HG03571 (cell line): ENCODE data around the gene C19orf12.
"Not testable (repeated sequence)": the region's sequence is repeated elsewhere in the genome, so short reads cannot be mapped to it uniquely, and the experiment has no call there.

ENCODE experiments used
- ATAC-seq: cut with Tn5 transposase; IDR thresholded peaks from one replicate; pipeline ENCODE4 v1.9.1; 2021; ENCODE audit not compliant: unreplicated experiment

Gene C19orf12

DNA sequence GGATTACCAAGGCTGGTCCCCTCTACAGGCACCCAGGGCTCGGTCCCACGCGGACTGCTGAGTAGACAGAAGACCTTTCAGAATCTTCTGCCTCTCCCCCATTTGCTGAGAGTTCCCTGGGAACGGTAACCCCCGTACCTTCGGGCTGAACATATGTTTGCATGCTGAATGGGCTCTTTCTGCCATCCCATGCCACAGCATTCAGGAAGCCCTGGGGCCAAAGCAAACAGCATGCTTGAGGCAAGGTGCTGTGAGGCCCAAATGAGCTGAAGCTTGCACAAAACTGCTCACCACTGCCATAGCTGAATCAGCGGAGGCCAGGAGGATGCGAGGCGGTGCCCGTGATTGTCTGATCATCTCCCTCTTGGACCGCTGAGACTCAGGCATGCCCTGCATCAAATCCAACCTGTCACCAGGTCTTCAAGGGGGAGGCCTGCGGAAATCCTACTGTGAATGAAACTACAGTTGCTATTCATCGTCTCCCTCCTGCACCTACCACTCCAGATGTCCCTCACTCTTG is 16.3 kb upstream of the C19orf12 start:
- ATAC-seq: no peak

DNA sequence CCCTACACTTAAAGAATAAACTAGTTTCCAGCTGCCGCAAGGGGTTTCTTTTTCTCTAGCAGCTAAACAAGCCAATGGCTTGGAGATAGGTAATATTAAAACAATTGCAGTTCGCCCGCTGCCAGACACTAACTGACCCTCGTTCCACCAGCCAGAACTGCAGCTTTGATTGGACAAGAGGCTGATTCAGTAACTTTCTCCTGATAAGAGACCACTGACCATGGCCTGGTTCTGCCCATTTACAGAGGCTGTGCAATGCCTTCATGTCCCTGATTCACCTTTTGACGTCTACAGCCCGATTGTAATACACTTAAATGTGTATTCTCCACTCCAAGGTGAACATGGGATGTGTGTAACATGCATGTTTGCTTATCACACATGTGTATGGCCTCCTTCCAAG is 12.8 kb upstream of the C19orf12 start:
- ATAC-seq: no peak

DNA sequence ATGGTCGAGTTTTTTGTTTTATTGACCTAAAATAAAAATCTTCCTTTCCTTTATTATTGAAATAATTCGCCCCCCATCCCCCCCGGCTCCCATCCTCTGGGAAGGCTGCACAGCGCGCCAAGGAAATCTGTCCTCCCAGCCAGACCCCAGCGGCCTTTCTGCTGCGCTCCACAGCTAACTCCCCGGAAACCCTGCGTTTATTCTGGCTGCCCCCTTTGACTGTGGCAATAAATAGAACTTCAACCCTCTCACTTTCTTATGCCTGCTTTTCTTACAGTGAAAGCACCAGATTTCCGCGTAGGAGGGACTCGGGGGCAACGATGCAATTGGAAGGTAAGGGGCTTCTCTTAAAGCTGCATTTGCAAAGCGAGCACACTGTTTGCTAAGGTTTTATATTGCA is 9.7 kb upstream of the C19orf12 start:
- ATAC-seq: no peak

DNA sequence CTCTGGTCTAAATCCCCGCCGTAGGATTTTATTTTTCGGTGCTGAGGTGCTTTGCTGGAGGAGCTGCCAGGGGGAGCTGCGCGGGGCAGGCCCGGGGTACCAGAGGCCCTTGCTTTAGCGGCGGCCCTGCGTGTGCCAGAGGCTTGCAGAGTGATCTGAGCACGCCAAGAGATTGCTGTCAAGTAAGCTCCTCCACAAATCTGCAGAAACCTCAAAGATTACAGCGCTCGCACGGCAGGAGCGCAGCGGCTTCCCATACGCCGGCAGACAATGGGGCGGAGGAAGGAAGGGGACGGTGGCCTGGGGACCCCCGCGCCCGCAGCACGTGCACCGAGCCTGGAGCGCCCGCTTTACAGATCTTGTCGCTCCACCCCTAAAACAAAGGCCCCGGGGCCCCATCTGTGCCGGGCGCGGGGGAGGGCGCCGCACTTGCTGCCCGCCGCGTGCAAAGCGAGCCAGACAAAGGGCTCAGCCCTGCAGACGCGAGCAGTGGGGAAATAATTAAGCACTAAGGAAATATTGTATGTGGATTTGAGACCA is 9.1 kb upstream of the C19orf12 start:
- ATAC-seq: no peak

DNA sequence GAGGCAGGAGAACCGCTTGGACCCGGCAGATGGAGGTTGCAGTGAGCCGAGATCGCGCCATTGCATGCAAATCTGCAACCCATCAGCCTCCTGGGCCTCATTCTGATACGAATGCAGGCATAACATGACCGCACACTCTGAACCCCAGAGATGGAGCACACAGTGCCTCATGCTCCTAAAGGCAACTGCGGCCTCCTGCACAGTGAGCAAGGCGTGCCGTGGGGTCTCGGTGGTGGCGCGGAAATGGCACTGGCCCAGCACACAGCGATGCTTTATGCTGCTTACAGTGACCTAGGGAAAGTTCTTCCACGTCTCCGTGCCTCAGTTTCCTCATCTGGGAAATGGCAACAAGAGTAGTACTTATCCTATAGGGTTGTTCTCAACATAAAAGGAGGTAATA is 2.0 kb upstream of the C19orf12 start:
- no peak for ATAC-seq

DNA sequence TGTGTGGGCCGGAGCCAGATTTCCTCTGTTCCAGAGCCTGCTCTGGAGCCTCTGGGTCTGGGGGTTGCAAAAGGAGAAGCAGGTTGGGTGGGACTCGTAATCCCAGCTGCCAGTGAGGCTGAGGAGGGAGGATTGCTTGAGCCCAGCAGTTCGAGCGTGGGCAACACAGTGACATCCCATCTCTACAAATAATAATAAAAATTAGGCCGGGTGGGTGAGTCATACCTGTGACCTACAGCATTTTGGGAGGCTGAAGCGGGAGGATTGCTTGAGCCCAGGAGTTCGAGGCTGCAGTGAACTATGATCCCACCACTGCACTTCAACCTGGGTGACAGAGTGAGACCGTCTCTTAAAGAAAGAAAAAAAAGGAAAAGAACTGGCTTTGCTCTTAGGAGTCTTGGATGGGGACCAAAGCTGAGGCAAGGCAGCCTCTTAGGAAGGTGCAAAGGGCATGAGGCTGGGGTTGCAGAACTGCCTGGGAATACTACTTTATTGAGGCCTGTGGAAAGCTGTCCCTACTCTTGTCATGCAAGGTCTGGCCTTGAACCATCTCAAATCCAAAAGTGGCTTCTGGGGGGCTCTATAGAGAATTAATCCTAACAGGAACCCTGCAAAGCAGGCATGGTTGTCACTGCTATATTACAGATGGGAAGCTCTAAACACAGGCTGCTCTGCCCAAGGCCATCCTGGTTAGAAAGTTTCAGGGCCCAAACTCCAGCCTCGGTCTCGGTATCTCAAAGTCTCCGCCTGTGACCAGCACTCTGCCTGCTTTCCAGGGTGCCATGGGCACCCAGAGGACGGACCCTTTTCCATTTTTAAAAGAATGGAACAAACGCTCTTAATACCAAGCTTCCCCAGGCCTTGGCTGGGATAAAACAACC is 880 bp upstream of the C19orf12 start:
- peak; percentile 5 for ATAC-seq

DNA sequence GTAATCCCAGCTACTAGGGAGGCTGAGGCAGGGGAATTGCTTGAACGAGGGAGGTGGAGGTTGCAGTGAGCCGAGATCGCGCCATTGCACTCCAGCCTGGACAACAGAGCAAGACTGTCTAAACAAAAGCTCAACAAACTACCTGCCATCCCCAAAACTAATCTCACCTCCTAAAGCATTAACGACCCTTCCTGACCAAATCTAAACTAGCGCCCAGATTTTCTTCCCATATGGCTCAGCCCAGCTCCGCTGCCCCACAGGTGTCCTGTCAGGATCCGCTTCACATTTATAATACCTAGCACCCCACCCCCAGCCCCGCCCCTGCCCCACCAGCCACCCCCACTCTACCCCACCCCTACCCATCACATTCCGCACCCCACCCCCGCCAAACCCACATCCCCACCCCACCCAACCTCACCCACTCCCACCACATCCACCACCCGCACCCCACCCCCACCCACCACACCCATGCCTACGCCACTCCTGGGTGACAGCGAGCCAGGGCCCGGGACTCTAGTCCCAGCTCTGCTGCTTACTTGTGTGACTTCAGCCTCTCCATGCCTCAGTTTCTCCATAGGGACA is 599 bp downstream of the C19orf12 start:
- peak; percentile 3 for ATAC-seq

DNA sequence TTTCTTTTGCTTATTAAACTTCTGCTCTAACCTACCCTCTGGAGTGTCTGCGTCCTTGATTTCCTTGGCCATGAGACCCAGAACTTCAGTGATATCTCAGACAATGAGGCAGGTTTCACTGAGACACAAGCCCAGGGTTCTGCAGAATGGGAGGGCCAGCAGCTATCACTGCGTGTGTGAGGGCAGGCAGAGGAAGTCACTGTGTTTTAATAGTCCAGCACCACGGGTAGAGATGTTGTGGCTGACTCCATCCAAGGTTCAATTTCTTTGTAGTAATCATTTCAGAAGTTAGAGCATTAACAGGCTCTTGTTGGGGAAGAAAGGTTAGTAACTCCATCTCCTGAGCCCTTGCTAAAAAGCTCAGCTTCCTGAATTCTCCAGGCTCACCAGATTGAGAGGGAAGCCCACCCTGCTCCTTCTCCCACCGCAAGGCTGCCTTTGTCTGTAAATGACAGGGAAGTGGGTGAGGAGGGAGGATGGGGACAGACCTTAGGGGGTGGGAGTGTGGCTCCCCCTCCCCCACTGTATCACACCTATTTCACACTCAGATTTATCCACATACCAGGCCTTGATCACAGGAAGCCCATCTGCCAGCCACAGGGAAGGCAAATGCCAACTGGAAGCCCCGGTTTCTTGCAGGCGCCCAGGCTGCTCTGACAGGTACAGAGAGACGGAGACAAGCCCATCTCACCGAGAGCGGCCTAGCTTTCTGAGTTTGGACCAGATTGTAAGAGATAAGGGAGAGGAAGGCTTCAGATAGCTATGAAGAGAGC is 2.1 kb downstream of the C19orf12 start:
- ATAC-seq: no peak

DNA sequence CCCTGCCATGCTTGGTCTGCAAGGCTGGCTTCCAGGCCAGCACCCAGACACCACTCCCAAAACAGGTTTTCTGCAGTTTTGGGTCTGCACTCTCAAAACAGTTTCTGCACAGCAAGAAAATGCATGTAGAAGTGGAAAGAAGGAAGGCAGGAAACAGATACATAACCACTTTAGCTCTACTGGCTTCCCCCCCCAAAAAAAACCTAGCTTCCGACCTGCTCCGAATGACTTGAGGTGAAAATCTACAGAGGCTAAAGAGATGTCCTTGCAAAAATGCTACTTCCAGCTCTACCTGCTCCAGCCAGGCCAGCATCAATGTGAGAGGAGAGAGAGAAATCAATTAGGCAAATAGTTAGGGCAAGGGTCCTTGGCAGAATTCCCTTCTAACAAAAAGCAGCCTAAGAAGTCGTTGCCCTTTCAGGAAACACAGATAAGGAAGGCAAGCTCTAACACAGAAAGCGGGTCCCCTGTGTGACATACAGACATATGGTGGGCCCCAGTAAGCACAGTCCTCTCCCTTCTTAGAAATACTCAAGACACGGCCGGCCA is 3.4 kb downstream of the C19orf12 start:
- ATAC-seq: no peak

DNA sequence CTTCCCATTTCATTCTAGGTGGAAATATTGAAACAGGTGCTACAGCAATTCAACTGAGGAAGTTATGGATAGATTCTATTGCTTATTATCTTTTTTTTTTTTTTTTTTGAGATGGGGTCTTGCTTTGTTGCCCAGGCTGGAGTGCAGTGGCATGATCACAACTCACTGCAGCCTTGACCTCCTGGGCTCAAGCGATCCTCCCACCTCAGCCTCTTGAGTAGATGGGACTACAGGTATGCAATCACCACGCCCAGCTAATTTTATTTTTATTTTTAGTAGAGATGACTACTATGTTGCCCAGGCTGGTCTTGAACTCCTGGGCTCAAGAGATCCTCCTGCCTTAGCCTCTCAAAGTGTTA is 5.6 kb downstream of the C19orf12 start:
- ATAC-seq: not testable (repeated sequence)

DNA sequence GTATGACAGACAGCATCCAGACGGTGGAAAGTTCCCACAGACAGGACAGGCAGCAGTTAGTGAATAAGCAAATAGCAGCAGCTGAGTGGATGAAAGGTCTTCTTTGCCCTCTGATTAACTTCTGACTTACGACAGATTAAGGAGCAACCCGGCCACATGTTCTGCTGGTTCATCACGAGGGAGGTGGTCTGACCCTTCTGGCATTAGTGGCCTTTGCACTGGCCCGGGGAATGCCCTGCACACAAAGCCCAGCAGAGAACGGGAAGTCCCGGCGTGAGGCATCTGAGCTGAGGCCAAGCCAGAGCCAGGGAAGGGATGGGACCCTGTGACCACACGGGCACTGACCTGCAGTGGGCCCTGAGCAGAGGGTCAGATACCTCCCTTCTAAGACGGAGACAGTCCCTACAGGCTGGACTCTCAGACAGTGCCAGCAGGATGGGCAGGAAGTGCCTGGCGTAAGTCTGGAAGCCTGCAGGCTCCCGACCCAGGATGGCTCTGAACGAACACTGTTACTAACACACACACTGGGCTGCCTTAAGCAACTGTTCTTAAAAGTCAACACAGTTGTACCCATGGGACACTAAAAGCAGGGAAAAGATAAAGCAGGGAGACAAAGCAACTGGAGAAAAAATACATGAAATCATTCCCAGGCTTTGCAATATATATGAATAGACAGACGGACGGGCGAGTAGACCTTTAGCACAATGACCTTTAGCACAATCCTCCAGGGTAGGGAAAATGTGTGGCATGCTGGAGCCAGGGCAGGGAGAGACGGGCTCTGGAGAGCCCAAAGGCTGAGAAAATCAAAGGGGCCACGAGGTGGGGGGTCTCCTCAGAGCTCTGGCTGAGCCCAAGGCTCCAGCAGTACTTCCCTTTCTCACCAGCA is 6.3 kb downstream of the C19orf12 start:
- no peak for ATAC-seq

DNA sequence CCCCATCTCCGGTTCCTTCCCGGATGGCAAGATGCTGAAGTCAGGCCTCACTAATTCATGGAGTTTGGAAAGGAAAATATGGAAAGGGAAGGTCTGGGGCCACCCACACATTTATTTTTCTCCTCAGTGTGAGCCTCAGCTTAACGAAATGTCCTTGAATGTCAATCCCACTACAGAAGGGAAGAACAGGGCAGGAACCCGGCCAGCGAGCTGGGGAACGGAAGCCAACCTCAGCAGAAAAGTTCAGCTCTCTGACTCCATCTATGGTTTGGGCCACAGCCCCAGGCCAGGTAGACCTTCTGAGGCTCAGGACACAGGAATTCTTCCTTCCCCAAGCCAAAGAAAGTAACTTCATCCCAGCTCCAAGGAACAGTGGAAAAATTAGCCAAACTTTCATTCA is 8.4 kb downstream of the C19orf12 start:
- ATAC-seq: no peak

DNA sequence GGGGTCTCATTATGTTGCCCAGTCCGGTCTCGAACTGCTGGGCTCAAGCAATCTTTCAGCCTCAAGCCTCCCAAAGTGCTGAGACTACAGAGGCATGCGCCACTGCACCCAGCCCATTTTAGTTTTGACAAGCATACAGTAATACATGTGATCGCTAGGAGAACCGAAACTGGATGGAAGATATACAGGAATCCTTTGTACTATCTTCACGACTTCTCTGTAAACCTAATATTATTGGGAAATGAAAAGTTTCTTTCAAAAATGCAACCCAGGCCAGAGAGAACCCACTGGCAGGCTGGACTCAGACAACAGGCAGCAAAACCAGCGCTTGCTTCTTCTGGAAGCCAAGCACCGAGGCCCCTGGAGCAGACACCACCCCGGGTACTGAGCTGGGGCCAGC is 9.4 kb downstream of the C19orf12 start:
- ATAC-seq: no peak

DNA sequence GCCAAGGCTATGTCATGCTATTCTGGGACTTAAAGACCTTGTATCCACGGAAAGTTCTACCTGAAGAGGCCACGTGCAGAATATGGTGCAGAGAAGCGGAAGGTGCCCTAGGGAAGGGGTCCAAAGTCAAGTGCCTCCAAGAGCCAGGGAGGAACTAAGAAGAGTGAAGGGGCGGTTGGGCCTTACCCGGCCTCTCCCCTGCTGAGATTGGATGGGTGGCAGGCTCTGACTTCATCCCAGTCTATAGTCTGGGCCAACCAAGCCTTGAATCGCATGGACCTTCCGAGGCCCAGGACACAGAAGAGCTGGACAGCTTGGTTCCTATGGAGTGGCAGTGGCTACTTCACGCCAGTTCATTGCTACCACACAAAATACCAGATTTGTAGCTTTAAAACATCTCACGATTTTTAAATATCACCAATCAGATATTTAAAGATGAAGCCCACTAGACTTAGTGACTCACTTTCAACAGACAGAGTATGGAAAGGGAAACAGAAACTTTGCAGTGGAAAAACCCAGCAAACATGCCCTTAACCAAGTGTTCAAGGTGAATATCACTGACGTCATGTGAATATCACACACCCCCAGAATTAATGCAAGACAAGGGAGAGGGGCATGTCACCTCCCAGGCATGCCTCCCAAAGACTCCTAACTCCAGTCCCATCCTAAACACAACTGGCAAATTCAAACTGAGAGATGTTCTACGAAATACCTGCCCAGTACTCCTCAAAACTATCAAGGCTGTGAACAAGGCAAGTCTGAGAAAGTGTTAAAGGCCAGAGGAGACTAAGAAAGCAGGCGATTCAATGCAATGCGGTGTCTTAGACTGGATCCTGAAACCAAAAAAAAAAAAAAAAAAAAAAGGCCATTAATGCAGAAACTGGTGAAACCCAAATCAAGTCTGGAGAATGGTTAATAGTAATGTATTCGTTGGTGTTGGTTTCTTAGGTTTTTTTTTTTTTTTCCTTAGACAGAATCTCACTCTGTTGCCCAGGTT is 10.2 kb downstream of the C19orf12 start:
- no peak for ATAC-seq

DNA sequence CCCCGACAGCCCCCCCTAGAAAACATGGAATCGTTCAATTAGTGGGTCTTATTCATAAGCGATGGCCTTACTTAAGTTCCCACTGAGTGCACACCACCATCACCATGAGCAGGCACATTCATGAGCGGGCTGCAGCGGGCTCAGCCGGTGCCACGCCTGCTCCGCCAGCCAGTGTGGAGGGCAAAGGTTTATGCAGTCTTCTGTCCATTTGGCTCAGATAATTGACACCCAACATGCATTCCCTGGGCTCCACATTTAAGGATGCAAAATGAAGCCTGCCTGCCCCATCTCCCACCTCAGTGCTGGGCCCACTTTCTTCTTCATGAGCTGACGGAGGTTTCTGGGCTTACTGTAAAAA is 12.1 kb downstream of the C19orf12 start:
- ATAC-seq: no peak

DNA sequence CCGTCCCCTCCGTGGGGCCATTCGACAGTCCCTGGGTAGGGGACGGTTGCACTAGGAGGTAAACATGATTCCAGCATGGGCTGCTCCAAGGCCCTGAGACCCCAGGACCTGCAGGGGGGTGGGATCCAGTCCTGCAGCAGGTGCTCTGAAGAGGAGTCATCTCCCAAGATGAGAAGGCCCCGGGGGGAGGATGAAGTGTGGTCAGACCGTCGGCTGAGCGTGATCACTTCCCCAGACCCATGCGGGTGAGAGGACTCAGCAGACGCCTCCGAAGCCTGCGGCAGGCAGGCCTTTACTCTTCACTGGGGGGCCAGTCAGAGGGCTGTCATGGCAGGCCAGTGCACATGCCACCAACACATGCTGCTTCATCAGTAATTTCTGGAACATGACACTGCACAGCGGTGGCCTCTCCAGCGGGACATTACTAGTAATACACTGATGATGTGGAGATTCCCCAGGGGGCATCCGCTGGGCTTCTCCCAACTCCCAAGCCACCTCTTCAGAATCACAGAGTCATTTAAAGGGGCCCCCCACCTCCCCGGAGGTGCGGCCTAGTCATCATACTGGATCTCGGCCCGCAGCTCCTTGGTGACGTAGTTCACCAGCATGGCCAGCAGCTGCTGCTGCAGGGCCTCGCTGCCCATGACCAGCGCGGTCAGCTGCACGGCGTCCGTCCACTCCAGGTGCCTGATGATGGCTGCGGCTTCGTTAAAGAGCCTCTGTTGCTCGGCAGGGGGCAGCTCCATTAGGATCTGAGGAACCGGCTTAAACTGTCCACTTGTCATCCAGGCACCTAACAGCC is 12.7 kb downstream of the C19orf12 start:
- no peak for ATAC-seq

DNA sequence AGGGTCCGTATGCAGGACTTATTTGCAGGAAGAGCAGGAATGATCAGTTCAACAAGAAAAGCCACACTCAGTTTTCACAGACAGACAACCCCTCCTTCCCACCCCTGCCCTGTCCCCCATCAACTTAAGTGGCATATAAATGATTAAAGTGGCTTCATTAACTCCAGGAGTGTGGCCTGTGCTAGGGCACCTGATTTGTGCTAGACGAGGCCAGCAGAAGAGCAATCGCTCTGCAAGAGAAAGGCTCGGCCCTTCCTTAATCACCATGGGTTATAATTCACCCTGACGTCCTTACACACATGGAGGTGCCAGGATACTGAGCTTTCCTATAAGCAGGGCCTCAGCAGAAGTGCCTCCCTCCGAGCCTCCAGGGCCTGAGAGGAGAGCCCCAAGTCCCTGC is 14.6 kb downstream of the C19orf12 start:
- ATAC-seq: no peak

DNA sequence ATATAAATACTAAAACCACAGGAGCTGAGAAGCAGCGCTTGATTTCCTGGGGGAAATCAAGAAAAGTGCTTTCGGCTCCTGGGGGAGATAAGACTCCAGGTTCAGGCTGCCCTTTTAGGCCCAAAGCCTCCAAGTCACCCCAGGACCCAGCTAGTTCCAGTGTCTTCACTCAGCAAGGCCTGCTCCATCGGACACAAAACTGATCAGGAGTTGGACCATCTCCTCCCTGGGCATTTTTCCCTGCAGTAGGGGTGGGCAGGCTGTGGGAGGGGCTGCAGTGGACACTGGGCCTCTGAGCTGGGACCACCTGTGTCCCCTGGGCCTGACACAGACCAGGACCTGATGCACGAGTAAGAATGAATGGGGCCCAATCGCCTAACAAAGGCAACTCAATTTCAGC is 15.2 kb downstream of the C19orf12 start:
- no peak for ATAC-seq
